DMS153 (cell line): ENCODE results near the gene DOK6.
"Not testable (repeated sequence)": the region's sequence is repeated elsewhere in the genome, so short reads cannot be mapped to it uniquely, and the experiment has no call there.

Experiments used
- DNase-seq: peaks from one replicate; lab custom pipeline; 2025; lab: John Stamatoyannopoulos, UW

The DOK6 gene

GRCh38 chr18:69871363-69871762, 470.7 kb downstream of the DOK6 start:
- no peak for DNase-seq

DNA sequence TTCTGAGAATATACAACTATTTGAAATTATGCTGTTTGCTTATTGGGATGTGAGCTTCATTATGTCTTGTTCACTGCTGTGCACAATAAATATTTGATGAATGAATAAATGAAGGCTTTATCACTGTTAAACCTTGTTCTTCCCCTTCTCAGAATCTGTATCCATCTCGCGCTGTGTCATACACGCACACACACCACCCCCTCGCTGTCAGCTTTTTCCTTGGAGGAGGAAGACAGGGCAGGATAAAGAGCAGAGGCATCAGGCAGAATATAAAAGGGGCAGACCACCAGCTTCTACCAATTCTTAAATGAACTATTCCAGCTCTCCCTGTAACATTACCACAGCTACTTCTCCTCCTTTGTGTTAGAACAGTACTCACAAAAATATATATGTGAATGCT, 472.0 kb downstream of the DOK6 start:
- DNase-seq = no peak

DNA sequence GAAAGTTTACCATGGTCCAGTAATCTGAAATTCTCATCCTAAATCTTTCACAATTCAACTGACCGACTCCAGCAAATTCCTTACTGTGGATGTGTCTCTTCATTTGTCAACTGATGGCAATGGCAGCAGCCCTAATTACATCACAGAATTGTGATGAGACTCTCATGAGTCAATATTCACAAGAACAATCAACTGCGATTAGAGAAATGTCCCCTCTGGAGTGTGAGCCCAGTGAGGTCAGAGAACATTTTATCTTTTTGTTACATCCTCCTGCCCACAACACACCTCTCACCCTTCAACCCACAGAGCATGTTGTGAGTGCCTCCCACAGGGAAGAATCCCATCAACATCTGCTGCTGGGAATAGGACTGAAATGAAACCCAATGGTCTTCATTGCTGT, 473.4 kb downstream of the DOK6 start:
- DNase-seq = no peak

DNA sequence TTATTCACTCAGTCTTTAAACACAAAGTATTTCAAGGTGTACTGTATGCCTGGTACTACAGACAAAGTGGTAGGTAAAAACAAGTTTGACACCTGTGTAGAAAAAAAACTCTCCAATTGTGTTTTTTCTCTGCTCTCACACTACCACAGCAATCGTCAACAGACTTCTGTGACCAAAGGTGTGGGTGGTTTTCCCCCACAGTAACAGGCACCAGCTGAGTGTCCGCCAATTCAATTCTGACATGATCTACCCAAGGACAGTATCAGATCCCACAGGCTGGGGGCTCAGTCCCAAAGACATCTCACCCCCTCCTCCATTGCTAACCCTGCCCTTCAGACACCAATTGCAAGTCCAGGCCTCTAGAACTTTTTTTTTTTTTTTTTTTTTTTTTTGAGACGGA, 475.8 kb downstream of the DOK6 start:
- no peak for DNase-seq

DNA sequence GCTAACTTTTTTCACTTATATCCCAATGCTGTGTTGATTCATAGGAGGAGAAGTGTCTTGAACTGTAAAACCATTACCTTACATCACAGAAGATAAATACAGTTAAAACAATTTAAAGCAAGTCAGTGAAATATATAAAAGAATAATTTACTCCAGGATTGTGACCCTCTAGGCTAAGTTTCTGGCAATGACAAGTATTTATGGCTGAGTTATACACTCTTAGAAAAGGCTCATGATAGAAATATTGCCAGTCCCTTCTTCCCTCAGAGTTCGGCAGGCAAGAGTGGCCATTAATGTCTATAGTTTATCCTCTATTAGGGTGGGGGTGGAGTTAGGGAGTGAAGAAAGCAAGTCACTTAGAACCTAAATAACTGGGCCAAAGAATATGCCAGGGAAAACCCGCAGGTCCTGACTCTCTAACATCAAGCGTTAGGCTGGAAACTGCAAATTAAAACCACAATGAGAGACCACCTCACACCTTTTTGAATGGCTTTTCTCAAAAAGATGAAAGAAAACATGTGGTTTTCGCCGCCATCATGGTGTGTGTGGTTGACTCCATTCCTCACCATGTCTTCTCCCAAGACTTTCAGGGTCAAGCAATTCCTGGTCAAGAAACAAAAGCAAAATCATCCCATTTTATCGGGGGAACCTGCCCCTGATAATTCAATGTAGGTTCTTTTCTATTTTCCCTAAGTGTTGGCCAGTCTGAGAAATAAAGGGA, 477.7 kb downstream of the DOK6 start:
- no peak for DNase-seq

DNA sequence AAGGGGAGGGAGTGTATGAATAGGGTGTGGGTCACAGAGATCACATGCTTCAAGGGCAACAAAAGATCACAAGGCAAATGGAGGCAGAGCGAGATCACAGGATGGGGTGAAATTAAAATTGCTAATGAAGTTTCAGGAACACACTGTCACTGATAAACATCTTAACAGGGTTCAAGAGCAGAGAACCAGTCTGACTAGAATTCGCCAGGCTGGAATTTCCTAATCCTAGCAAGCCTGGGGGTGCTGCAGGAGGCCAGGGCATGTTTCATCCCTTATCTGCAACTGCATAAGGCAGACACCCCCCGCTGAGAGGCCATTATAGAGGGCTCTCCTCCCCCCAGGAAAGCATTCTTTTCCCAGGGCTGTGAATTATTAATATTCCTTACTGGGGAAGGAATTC, 478.4 kb downstream of the DOK6 start:
- not testable (repeated sequence) for DNase-seq

GRCh38 chr18:69880083-69880482, 479.4 kb downstream of the DOK6 start:
- DNase-seq = no peak

DNA sequence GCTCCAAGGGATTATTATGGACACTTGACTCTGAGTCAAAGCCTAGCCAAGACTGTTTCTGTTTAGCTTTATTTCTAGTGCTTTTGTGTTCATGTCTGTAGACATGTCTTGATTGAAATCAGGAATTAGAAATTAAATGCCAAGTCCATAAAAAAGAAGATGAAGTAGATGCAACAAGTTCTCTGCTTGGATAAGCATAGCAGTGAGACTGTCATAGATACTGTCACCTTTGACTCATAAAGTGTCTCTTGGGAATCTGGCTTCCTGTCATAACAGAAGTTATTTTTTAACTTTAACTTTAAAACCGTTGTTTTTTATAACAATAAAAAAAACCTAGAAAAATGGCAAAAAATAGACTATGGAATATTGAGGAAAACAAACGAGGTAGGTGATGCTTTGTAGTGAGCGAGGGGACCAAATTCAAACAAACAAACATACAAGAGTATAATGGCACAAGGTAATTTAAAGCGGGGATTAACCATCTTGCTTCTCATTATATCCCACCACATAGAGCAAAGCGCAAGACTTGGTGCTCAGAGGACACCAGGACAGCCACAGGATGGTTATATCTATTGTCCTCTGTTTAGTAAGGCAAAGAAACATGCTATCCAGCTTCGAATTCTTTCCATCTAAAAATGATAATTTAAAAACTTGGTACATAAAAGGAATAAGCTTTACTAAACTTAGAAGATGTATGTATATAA, 482.4 kb downstream of the DOK6 start:
- DNase-seq = no peak

DNA sequence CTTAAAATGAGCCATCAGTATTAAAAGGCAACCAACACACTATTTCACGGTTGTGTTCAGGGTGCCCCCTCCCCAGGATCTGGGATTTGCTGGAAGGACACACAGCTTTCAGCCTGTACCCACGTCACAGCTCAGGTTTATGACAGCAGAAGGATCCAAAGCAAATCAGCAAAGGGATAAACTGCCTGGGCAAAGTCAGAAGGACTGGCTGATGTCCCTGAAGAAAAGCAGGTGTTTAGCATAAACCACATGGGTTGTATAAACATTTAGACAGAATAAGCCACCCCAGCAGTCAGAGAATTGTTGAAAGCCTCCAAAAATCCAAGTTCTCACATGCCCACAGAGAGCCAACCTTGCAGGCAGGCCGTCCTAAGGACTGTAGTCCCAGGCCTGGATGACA, 483.1 kb downstream of the DOK6 start:
- DNase-seq = no peak

DNA sequence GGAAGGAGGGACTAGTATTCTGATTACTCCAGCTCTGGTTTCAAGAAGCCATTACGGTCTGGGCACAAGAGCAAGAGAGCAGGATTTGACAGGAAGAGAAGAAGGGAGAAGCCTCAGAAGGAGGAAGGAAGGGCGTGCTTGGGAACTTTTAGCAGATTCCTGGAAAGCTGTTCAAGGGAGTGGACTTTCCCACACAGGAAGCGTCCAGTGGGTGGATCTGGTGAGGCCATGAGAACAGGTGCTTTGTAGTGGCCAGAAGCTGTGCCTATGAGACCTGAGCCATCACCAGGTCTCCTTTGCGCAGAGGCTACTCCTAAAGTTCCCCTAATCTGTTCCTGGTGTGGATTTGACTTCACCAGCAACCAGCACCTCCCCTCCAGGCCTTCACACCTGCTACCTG, 484.7 kb downstream of the DOK6 start:
- DNase-seq = no peak

GRCh38 chr18:69885841-69886531, 485.3 kb downstream of the DOK6 start:
- no peak for DNase-seq

- no peak for DNase-seq
Observed at GRCh38 chr18:69887256-69887655, 486.6 kb downstream of the DOK6 start.

DNA sequence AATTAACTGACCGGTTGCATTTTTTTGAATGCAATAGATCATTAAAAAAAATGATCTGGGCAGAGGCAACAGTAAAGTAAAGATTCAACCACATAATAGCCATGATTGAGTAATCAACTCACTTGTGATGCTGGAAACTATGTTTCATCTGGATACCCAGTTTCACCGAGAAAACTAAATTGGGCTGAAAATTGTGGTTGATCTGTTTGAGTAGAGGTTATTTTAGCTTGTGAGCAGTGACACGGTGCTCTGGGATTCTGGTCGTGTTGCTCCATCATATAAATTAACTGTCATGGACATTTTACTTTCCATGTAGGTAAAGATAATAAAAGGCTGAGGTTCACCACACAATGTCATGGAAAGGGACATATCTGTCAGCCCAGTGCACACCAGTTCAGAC, 488.3 kb downstream of the DOK6 start:
- DNase-seq = no peak

DNA sequence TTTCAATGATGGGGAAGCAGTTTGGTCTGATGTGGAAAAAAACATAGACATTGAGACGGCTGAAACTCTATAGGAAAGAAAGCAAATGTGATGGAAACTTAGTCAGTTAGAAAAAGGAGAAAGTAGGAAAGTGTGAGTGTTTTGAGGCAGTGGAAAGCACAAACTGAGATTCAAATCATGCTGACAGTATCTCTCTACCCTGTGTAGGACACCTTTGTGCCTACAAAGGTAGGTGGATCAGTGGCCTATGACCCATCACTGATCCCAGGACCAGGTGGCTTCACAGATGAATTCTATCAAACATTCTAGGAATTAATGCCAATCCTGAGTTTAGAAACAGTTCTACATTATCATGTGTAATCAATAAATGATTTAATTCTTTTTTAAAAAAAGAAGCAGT, 489.9 kb downstream of the DOK6 start:
- no peak for DNase-seq

DNA sequence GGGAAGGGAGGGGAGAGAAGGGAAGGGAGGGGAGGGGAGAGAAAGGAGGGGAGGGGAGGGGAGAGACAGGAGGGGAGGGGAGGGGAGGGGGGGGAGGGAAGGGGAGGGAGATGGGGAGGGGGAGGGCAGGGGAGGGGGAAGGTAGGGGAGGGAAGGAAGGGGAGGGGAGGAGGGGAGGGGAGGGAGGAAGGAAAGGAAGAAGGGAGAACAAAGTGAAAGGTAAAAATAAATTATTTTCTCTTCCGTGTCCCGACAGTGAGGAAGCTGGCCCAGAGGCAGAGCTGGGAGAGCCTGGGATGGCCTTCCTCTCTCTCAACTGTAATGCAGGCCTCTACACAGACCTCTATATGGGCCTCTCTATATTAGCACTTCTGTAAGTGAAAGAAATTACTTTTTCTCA, 493.8 kb downstream of the DOK6 start:
- no peak for DNase-seq

- no peak for DNase-seq
Observed at GRCh38 chr18:69895066-69896047, 494.7 kb downstream of the DOK6 start.

GRCh38 chr18:69897397-69898108, 496.9 kb downstream of the DOK6 start:
- no peak for DNase-seq

- DNase-seq = no peak
Observed at GRCh38 chr18:69898241-69898861, 497.7 kb downstream of the DOK6 start.
